GM21619 (cell line): ENCODE data around the gene EPDR1.

Experiments
- ATAC-seq: cut with Tn5 transposase; IDR thresholded peaks from one replicate; pipeline ENCODE4 v1.9.1; 2021; ENCODE audit not compliant: unreplicated experiment

The EPDR1 gene

GRCh38 chr7:37920305-37920848 is at the start of gene EPDR1:
TSS of gene EPDR1 (plus strand) at chr7:37920640. CDS start at chr7:37920940, 300 bp downstream.
- ATAC-seq, result peak; percentile 35

DNA sequence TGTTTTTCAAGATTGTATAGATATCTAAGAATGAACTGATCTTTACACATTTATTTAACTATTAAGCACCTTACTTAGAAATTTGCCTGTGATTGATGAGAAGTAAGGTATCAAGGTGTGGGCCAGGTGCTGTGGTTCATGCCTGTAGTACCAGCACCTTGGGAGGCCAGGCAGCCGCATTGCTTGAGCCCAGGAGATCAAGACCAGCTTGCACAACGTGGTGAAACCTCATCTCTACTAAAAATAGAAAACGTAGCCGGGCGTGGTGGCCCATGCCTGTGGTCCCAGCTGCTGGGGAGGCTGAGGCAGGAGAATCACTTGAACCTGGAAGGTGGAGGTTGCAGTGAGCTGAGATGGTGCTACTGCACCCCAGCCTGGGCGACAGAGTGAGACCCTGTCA is 38.4 kb upstream of the EPDR1 start:
- no peak for ATAC-seq

DNA sequence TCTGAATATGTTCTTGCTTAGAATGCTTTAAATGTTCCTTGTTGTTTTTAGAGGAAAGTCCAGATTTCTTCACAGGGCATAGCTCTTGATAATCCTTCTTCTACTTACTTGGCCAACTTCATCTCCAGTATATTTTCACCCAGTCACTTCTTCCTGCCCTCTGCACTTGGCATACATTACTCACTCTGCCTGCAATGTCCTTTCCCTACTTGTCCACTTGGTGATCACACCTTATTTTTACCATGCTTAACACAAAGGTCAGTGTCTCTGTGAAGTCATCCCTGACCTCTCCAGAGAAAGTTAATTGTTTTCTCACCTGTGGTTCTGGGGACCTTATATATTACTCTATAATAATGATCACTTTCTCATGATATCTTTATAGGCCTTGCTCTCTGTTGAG is 27.1 kb upstream of the EPDR1 start:
- no peak for ATAC-seq

DNA sequence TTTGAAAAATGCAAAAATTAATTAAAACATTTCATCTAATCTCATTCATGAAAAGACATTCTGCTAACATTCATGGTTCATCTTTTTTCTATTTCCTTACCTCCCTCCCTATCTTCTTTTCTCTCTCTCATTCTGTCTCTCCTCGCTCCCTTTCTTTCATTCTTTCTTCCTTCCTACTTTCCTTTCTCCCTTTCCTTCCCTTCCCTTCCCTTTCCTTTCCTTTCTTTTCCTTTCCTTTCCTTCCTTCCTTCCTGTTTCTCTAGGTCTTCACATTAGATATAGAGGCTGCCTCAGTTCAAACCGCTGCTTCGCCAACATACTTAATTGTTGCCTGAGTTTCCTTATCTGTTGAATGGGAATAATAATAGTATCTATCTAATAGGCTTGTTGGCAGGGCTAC is 25.8 kb upstream of the EPDR1 start:
- no peak for ATAC-seq

DNA sequence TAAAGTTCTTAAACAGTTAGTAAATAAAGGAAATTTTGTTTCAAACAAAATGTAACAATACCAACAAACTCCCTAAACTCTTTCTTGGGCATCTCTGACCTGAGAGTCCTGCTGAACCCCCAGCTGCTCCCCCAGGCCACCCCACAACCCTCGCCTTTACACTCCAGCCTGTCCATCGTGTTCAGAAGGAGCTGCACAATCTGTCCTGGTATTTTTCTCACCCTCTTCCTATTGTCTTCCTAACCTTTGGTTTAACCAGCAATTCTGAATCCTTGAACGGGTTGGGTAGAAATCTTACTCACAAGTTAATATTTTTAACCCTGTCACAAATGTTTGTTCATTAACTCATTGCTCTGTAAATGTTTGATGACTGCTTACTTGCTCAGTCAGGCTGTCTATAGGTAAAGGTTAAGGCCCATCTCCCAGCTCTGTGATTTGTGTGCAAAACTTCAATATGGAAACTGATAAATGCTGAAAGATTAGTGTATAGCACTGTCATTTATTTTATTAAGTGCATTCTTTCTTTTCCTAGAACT is 20.7 kb upstream of the EPDR1 start:
- ATAC-seq, result no peak

GRCh38 chr7:37901236-37901827 is 19.1 kb upstream of the EPDR1 start:
- ATAC-seq, result no peak

GRCh38 chr7:37901890-37902524 is 18.4 kb upstream of the EPDR1 start:
- no peak for ATAC-seq

DNA sequence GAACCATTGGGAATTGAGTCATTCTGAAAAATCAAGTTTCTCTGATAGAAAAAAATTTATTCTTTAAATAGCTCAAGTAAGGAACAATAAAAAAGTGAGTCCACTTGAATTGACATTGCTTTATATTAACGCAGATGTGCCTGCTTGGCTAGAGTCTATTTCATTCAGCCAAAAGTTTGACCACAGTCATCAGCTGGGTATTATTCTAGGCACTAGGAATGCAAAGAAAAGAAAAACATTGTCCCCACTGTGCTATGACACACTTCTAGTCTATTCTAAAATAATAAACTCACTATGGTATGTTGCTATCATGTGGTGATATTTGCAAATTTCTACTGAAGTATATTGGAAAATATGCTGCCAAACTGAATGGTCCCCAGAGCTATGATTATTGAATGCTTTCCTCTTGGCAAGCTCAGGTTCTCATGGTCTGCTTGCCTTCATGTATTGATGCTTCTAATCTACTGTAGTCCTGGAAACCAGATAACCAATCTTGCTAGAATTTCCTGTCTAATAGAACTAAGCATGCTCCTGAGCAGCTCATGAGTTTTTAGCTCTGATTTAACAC is 12.1 kb upstream of the EPDR1 start:
- ATAC-seq, result no peak

GRCh38 chr7:37912756-37913155 is 7.7 kb upstream of the EPDR1 start:
- no peak for ATAC-seq

- no peak for ATAC-seq
Measured at GRCh38 chr7:37915438-37915837, 5.0 kb upstream of the EPDR1 start.

GRCh38 chr7:37916017-37916672 is 4.3 kb upstream of the EPDR1 start:
- no peak for ATAC-seq

DNA sequence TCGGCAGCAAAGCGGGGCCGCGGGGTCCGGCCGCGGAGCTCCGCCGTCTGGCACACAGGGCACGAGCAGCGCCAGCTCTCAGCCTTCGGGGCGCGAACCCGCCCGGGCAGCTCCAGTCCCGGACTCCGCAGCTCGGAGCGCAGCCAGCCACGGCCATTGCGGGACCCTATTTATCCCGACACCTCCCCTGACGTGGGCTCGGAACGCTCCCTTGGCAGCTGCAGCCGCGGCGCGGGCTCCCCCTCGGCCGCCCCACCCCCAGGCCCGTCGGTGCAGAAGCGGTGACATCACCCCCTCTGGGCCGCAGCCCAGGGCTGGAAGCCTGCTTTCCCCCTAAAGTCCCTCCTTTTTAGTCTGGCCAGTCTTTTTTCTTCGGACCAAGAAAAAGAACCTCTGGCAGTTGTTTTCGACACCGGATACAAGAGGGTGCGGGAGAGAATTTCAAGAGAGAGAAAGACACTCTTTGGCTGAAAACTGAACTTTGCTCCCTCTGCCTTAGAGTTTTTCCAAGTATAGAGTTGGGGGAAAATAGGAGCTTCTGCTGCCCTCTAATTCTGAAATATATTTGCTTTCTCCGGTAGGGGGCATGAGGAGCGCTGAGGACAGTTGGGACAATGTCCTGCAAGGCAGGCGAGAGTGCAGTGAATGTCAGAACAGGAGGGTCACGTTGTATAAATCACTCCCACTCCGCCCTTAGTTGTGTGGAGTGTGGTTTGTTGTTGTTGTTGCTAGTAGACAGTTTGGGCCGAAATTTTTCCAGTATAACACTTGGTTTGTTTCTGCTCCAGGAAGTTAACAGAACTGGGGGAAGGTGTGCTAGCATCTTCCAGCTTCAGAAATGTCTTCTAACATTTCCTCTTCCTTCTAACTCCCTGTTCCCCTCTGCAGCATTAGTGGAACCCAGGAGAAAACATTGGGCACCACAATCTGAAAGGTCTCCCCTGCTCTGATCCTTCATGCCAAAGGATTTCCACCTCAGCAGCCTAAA is 3.5 kb upstream of the EPDR1 start, which contains the start of gene SFRP4:
Gene SFRP4, minus strand, starts transcription at position 145 of the 988 bp plus-strand sequence. CDS start 280 bp downstream, outside the sequence.
- ATAC-seq, result peak; percentile 46

GRCh38 chr7:37918526-37918925 is 1.9 kb upstream of the EPDR1 start:
- ATAC-seq, result no peak

GRCh38 chr7:37920849-37921805 is 687 bp downstream of the EPDR1 start:
- ATAC-seq, result peak; percentile 44

DNA sequence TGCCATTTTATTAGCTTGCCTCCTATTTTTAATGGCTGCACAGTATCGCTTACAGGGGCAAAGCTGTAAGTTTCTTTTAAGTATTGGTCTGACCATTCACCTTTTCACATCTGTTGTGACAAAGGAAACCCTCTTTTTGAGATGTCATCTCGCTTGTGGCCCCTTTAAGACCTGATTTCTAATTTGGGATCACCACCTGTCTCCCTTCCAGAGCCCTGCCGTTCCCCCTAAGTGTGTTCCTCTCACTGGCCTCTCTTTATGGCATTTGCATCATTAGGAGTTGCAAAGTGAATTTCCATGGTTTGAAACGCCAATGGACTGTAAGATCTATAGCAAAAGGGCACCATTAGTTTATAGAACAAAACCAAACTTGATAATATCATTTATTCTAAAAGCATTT is 1.4 kb downstream of the EPDR1 start:
- no peak for ATAC-seq

DNA sequence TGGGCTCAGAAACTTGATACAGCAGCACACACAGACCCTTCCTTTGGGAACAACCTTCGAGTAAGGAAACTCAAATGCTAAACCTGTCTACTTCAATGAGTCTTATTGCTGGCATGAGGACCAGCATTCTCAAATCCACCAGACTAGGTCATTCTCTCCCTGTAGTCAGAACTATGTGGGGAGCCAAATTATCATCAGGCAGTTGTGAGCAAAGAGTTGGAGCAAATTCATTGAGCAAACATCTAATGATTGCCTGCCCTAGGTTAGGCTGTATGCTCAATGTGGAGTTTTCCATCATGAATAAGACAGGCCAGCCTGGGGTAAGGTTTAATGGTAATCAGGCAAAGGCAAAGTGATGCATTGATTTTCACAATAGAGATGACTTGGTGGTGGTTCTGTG is 3.6 kb downstream of the EPDR1 start:
- ATAC-seq, result no peak

- no peak for ATAC-seq
Measured at GRCh38 chr7:37924491-37925041, 4.1 kb downstream of the EPDR1 start.

- no peak for ATAC-seq
Measured at GRCh38 chr7:37925620-37926019, 5.2 kb downstream of the EPDR1 start.
